HG03442 (cell line): ENCODE results near the gene PTH1R.

ENCODE experiments used
- ATAC-seq: cut with Tn5 transposase; IDR thresholded peaks from one replicate; pipeline ENCODE4 v1.9.1; 2021; ENCODE audit warnings: mild to moderate bottlenecking, moderate library complexity; ENCODE audit not compliant: unreplicated experiment

The PTH1R gene

DNA sequence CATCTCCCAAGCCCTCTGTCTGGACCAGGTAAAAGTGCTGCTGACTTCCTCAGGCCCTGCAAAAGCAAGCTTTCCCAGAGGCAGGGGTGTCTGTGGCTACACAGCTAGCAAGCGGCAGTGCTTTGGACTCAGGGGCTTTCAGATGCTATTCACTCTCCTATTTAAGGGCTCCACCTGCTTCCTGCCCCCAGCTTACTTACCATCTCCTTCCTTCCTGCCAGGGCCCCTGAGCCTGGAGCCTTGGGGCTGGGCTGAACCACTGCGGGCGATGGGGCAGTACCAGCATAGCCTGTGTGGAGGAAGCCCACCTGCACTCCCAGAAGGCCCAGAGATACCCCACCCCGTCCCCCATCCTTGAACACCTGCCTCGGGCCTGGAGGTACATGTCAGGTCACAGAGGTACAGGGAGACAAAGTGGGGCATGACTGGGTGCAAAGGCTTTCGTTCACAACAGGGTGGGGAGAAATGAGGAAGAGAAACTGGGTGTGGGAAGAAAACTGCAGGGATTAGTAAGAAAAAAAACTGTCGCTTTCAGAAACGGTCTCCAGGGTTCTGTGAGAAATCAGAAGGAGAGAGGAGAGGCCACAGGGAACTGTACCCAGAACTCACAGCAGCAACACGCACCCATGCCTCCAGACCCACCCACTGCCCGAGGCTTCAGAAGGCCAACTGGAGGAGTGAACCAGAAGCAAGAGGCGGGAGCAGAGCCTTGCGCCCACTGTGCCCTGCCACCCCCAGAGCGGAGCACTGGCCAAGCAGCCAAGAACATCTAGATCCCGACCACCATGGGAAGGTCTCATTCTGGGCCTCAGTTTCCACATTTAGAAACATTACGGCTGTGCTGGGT is 49.6 kb downstream of the PTH1R start:
- ATAC-seq: peak; percentile 52

DNA sequence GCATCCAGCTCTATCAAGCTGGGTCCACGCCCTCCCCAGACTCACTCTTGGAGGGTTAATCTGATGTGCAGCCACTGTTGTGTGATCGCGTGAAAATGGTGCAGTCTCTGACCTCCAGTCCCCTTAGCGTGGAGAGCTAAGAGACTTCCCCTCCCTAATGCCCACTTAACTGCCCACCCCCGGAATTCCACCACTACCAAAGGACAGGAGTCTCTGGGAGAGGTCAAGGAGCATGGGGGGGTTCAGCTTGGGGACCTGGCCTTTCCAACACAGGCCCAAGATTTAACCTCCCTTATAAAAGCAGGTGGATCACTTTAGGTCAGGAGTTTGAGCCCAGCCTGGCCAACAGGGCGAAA is 50.2 kb downstream of the PTH1R start:
- ATAC-seq: no peak

DNA sequence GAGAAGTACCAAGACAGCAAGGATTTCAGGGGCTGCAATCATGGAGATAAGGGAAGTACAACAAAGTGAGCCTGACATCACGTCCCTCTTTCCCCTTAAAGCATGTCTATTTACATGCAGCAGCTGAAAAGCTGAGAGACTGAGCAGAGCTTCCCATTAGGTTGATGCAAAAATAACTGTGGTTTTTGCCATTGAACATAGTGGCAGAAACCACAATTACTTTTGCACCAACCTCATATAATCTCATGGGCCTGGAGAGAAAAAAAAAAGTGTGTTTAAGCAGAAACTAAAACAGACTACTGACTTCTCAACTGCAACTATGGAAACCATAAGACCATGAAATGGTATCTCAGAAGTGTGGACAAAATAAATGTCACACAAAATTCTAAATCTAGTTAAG is 50.8 kb downstream of the PTH1R start:
- ATAC-seq: no peak

DNA sequence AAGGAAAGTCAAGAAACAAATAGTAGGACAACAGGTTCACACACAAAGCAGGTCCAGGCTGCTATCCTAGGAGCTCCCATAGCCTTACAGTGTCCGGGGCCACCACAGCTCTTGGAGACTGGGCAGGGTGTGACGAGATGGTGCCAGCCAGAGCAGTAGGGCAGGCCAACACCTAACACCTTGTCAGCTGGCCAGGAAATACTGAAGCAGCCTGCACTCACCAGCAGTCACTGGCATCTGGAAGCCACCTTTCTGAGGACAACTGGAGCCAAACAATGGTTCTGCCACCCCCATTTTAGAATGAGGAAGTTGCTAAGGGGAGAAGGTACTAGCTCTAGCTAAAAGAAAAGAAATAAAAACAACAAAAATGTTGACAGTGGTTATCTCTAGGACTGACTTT is 51.8 kb downstream of the PTH1R start:
- no peak for ATAC-seq

DNA sequence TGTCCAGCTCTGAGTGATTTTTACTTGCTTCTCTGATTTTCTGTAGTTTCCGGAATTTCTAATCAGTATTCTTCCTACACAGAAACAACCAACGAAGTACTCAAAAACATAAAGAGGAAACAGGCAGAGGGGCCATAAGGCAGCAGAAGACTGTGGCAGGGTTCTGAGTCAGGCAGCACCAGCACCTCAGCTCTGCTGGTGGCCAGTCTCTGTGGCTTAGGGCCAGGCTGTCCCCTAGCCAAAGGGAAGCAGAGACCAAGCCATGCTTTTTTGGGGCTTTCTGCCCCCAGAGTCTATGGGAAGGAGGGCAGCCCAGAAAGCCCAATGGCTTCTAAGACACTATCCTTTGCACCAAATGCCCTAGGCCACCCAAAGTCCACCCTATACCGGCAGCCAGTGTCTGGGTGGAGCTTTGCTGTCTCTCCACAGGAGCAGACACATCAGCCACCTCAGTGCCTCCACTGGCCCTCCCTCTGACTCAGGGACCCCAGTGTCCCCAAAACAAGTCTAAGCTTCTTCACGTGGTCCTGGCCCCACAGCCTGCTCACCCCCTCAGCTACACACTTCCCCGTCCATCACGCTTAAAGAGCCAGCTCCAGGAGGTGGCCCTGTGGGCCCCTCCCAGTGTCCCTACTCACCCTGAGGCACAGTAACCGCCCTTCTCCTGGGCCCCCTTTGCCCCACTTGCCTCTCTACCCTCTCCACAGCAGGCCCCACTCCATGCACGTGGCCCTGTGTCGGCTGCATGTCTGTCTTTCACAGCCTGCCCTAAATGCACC is 52.8 kb downstream of the PTH1R start:
- no peak for ATAC-seq

DNA sequence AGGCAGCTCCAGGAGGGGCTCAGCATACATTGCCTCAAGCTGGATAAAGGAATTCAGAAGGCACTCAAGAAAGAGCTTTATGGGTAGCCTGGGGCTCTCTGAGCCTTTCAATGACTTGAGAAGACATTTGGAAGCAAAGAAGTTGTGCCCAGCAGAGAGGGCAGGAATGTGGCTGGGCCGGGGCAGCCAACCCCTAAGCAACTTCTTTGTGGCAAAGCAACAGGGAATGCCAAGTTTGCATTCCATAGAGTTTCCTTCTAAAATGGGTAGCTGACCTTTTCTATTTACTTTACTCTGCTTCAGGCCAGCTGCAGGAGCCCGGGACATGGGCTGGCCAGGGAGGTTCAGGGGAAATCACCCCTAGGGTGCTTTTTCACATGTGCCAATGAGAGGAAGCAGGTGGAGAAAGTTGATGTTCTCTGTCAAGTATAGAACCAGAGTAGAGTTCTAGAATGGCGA is 53.5 kb downstream of the PTH1R start:
- ATAC-seq: no peak

DNA sequence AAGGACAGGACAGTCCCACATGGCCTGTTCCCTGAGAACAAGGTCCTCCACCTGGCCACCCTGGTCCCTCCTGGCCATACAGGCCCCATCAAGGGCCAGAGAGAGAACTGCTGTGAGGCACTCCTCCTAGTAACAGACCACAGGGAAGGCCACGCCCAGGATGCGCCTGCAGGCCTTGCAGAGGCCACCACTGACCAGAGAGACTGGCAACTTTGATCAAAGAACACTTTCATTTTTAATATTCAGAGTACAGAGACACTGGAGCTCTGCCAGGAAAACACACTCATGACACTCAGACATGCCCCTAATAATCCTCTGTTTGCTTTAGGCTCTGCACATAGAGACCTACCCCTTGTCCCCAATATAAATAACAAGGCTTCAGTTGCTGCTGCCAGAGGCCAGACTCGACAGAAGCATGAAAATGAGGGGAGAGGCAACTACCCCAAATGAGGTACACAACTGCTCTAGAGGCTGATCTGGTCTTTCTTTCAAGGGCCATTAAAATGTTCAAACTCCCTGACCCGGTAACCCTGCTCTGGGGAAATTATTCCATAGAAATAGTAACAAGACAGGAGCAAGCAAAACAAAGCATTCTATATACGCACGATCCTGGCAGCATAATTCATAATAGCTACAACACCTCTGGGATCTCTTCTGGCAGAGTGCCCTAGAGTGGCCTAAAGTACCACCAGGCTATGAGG is 54.3 kb downstream of the PTH1R start:
- ATAC-seq: no peak

DNA sequence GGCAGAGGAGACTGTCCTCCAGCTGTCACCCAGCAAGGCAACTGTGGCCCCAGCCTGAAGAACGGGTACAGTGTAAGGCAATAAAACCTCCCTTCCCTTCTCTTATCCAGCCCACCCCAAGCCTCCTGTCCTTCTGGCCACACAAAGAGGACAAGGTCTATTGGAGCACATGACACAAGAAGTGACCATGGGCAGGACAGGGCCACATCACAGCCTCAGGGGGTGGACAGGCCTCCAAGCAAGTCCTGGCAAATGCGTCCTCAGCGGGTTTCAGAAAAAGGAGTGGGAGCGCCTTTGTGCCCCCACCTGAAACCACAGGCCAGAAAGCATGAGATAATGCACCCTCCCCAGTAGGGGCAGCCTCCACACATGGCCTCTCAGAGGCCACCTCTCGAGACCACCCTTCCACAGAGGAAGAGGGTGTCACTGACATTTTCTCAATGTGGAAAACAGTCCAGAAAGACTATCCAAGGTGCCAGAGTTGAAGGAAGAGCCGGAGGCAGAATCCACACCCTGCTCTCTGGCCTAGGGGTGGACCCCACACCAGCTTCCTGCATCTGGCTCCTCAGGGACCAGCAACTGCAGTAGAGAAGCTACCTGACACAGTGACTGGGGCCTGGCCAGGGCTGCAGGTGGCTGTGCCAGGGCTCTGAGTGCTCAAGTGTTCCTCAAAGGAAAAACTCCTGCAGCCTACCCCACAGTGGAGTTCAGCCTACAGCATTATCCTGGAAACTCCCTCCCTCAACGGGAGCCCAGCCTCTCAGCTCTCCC is 55.1 kb downstream of the PTH1R start:
- no peak for ATAC-seq

DNA sequence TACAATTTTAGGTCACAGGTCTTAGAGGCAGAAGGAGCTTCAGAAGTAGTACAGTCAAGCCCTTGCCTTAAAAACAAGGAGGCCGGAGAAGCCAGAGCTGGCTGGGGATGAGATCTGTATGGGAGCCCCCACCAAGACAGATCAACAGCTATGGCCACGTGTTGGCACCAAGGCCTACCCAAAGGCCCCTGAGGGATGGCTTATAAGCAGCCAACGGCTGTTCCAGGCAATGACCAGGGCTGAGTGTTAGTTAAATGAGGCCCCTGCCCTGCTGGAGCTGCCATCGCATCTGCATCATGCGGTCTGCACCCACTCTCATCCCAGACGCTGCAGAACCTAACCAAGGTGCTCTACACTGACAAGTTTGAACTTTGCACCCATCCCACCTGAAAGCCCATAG is 55.7 kb downstream of the PTH1R start:
- ATAC-seq: no peak

DNA sequence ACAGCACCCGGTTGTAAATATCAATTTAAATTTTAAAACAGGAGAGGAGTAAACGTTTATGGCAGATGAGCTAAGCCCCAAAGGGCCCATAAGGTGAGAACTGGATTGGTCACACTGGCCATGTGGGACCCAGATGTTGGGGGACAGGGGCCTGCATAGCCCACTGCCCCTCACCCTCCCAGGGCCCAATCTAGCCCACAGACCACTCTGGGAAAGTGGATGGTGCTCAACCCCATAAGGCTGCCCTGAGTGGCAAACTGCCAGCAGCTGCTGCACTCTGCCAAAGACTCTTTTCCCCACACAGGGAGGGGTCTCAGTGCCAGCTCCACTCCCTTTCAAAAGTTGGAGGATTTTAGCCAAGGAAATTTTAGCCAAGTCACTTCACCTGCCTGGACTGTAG is 56.6 kb downstream of the PTH1R start:
- no peak for ATAC-seq

DNA sequence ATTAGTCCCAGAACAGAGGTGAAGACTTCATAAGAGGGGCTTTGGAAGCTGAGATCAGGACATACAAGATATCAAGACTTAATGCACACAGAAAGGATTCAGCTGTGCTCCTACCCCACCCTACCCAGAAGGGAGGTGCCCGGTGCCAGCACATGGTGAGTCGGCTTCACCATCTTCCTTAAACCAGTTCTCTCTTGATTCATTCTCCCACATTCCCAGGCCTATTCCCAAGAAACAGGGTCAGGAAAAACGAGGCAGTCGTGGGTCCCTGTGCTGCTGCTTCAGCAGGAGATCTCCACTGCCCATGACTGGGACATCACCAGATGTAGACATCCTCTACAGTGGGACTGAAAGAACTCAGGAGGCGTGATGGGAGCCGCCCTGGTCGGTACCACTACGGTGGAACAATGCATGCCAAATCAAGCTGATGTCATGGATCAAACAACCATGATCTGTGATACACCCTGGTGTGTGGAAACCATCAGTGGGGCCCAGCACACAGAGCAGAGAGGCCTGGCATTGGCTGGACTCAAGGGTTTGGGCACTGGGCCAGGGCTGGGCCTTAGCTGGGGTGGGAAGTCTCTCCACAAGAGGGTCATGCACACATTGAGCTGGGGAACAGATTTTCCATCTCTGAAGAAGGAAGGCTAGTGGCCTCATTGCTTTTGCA is 57.1 kb downstream of the PTH1R start:
- no peak for ATAC-seq

DNA sequence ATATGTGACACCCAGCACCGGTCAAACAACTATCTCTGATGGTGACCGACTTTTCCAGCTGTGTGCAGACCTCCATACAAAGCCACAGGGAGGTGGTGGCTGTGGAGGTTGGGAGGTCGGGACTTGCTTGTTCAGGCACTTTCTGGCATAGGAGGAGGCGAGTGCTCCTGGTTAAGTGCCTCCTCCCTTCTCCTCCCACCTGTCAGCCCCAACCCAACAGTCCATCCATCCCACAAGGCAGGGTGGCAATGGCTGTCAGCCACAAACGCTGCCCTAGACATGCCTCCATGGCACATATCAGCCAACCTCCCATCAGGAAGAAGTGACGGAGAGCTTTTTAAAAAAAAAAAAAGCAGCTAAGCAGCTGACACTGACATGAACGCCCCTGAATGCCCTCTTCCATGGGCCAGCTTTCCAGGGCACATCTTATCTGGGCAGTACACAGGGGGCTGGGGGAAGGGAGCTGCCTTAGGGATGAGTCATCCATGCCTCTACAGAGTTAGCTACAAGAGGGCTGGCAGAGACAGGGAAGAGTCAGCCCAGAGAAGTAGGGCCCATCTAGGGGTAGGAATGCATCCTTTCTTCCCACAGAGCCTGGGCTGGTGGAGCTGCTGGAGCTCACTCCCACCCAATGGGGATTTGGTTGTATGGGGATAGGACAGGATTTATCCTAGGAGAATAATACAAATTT is 57.8 kb downstream of the PTH1R start:
- no peak for ATAC-seq

DNA sequence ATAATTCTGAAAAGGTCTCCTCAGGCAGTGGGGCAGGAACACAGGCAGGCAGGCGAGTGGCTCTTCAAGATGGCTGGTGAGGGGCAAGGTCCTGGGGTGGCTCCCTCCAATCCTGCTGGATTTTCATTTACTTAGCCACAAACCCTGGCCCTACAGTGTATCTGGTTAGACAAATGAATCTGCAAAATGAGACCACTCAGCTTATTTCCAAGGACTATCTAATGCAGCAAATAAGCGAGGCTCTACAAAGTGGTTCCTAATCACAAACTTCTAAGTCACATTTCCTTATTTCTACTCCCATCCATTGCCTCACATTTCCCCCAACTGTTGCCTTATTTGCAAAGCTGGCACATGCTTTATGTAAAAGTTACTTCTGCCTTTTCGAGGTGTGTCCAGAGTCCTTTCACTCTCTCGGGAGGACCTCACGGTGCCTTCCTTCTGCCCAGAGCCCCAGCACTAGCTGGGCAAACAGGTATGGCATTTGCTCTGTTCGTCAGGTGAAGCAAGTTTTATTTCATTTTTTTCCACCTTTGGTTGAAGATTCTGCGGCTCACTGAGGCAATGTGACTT is 58.6 kb downstream of the PTH1R start:
- ATAC-seq: no peak

DNA sequence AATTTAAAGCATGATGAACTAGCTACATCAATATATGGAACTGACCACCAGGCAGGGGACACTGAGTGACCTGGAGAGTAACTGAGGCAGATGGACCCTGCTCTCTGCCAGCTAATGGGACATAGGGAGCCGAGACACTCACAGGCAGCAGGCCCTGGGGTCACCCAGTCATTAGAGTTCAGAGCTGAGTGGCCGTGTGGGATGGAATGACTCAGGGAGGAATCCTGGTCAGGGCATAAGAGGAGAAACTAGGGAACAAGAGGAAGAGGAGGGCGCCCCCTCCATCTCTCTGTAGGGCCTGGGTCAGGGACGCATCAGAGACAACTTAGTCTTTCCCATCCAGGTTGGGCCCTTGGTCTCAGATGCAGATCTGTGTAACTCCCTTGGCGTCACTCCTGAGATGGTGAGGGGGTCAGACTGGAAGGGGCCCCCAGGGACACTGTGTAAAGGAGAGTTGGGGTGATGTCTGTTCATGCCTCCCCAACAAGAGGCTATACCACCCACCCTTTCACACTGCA is 59.3 kb downstream of the PTH1R start:
- no peak for ATAC-seq

DNA sequence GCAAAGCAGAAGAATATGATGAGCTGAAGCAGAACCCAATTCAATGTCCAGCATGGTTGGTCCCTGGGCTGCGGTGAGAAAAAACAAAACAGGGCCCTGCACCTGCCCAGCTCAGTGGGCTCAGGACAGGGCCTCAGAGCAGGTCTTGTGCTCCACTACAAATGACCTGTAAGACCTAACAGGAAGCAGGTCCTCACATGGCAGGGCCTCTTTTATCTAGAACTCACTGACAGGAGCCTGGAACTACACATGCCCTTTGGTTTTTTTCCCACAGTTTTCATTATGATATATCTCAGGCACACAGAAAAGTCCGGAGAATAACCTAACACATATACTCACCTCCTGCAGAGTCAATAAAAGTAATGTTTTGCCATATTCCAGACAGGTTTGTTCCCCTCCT is 60.6 kb downstream of the PTH1R start:
- ATAC-seq: no peak

DNA sequence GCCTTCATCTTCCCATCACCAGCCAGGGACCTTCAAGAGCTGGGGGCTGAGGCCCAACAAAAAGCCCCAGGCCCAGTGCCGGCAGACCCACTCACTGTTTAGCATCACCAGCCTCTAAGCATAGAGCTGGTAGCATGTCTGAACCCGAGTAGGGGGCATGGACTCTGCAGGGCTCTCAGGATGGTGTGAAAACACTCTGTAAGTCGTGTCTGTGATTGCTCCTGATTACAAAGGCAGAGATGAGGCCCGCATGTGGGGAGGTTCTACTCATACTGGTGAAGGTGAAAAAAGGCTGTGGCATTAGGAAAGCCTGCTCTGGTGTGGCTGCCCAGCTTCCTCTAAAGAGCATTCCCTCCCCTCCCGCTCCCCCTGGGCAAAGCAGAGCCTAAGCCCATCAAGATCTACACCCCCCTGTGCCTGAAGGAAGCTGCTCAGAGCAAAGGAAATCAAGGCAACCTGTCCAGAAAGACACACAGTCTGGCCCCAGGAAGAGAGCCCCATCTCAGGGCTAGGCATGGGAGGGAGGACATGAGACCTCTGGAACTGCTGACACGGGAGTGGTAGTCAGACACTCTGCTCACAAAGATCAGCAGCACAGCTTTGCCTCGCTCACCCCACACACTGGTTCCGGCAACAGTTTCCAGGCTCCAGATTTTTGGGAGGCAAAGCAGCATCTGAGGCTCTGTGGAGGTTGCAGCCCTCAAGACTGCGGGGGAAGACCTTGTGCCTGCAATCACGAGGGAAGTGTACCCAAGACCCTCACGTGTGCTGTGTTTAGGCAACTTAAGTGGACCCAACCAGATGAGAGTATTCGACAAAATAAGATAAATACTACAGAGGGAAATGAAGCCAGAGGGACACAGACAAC is 62.3 kb downstream of the PTH1R start:
- ATAC-seq: no peak

DNA sequence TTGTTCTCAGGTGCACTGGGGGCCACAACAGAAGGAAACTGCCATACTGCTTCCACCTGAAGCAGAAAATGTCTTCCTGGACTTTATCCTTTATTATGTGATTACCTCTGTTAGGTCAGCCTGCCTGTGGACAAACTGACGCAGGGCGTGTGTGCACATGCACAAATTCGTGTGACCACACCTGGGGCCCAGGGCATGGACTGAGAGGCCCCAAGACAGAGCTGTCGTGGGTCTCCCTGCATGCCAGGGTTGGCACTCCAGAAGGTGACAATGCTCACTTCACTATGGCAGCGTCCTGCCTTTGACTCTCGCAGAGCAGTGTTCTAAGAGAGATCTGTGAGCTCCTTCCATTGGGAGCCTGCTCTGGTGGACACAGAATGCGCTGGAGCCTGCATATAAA is 64.6 kb downstream of the PTH1R start:
- ATAC-seq: no peak

DNA sequence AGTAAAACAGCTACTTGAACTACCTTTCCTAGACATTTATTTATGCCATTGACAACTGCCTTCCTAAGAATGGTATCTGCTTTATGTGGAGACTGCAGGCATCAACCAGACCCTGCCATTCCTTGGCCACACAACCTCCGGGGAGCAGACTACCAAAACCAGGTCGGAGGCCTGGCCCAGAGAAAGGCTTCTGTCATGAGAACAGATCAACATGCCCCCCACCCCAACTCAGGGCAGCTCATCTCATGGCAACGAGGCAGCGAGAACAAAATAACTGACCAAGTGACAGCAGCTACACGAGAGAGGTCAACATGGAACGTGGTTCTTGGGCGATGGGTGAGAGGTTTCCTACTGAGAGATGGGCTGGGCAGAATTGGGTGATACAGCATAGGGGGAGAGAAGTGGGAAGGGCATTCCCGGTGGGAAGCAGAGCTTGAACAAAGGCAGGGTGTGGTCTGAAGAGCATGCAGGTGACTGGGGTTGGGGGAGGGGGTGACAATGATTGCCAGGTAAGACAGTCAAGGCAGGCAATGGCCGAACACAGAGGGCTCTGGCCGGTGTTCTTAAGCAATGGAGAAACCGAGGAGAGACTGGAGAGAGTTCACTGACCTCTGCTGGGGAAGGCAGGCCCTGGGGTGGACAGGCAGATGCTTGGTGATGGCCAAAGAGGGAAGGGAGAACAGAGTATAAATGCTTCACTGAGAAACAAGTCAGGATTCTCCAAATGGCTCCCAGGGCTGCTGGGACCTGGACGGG is 65.1 kb downstream of the PTH1R start:
- no peak for ATAC-seq
